Immature natural killer cell (primary cell): ENCODE data around the gene PEX12. TPM values are rescaled to one million over a fixed set of nuclear protein-coding genes. Genes with fewer than 3 reads are reported as not detected.
A peak's percentile ranks its signal among the peaks of the same experiment; 100 is the strongest.
"Not testable (repeated sequence)": the region's sequence is repeated elsewhere in the genome, so short reads cannot be mapped to it uniquely, and the experiment has no call there.

Experiments used
- DNase-seq, 3 donors: peaks; one replicate each; pipeline ENCODE4 v3.0.0; 2022; ENCODE audit warnings: mixed read lengths in 1 of 3
- H3K27ac Mint-ChIP-seq, 6 donors: one replicate each; pipeline ENCODE4 v1.8.0; 2020; ENCODE audit warnings: mixed read lengths in 6 of 6, mild to moderate bottlenecking in 5 of 6, inconsistent platforms in 4 of 6, moderate library complexity in 3 of 6
- H3K27me3 Mint-ChIP-seq, 3 donors: one replicate each; pipeline ENCODE4 v1.8.0; 2020 to 2021; ENCODE audit warnings: low read depth in 3 of 3, mild to moderate bottlenecking in 3 of 3, mixed read lengths in 3 of 3, moderate library complexity in 3 of 3, inconsistent platforms in 1 of 3
- H3K36me3 Mint-ChIP-seq, 3 donors: one replicate each; pipeline ENCODE4 v1.8.0; 2020; ENCODE audit warnings: mixed read lengths in 3 of 3, inconsistent platforms in 2 of 3, mild to moderate bottlenecking in 2 of 3
- H3K4me1 Mint-ChIP-seq, 2 donors: one replicate each; pipeline ENCODE4 v1.8.0; 2020; ENCODE audit warnings: inconsistent platforms in 2 of 2, mild to moderate bottlenecking in 2 of 2, mixed read lengths in 2 of 2, moderate library complexity in 1 of 2
- H3K4me3 Mint-ChIP-seq, 5 donors: one replicate each; pipeline ENCODE4 v1.8.0; 2020; ENCODE audit warnings: mild to moderate bottlenecking in 5 of 5, mixed read lengths in 5 of 5, inconsistent platforms in 3 of 5, moderate library complexity in 3 of 5
- H3K9me3 Mint-ChIP-seq, 6 donors: one replicate each; pipeline ENCODE4 v1.8.0; 2020; ENCODE audit warnings: mild to moderate bottlenecking in 6 of 6, mixed read lengths in 6 of 6, inconsistent platforms in 4 of 6, moderate library complexity in 3 of 6
- polyA plus RNA-seq, 3 donors: library from polyadenylated mRNA; unstranded; fragments of 300-500 nt; fragmentation: Illumina TruSeq; gene quantifications; one replicate each; pipeline ENCODE4 v1.2.3, GENCODE V29; 2021

The PEX12 gene
- polyA plus RNA-seq, 3 donors from 2014 or later: 1.7 to 2.0 TPM; not detected in 1

- peaks cover 28 to 41% (median 30%) of the 10 kb centered on the region in 3 donors for H3K36me3 Mint-ChIP-seq
- peaks cover 0 to 26% of the 10 kb centered on the region in 2 donors for H3K4me1 Mint-ChIP-seq
- H3K9me3 Mint-ChIP-seq: no peaks in the 10 kb centered on the region
- H3K27me3 Mint-ChIP-seq: peaks cover 0 to 1% (median 0%) of the 10 kb centered on the region in 3 donors
- H3K4me3 Mint-ChIP-seq: no peak overlapping the region
- no peak overlapping the region for H3K27ac Mint-ChIP-seq
- no peak for DNase-seq
Measured at GRCh38 chr17:35596530-35597233, 18.3 kb upstream of the PEX12 start.

GRCh38 chr17:35596072-35596471 is 17.7 kb upstream of the PEX12 start:
- Mint-ChIP-seq H3K27ac (no peak overlapping the region), H3K36me3 (peaks cover 28 to 39% (median 28%) of the 10 kb centered on the region in 3 donors), H3K4me1 (peaks cover 0 to 26% of the 10 kb centered on the region in 2 donors), H3K27me3 (peaks cover 0 to 1% (median 0%) of the 10 kb centered on the region in 3 donors), H3K9me3 (no peaks in the 10 kb centered on the region), H3K4me3 (no peak overlapping the region)
- DNase-seq: no peak

DNA sequence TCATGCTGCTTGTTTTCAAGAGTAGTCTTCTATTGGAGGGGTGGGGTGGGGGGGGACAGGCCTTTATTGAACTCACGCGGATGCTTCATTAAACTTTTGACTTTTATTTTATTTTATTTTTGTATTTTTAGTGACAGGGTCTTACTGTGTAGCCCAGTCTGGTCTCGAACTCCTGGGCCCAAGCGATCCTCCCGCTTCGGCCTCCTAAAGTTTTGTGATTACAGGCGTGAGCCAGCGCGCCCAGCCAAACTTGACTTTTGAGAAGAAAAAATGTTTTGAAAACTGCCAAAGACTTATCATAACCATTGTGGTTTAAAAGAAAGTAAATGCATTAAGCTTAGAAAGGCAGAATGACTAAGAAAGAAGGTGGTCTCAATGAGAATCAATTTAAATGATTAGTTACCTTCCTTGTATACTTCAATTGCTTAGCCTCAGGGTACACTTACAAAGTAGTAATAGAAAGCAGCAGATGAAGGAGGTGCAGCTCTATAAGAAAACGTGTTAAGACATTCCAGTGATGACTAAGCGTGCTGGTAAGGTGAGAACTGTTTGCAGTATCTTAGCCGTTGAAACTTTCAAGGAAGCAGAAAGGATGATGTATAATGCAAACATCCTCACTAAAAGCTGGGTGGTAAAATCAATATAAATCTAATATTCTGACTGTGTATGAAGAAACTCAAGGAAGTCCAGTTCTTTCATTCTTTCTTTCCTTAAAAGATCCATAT is 10.0 kb upstream of the PEX12 start:
- Mint-ChIP-seq H3K4me3 (peak overlapping the region; percentile 94 to 99 (median 97)), H3K9me3 (no peaks in the 10 kb centered on the region), H3K4me1 (peaks cover 34 to 50% of the 10 kb centered on the region in 2 donors), H3K36me3 (no peaks in the 10 kb centered on the region), H3K27me3 (peaks cover 12 to 14% (median 13%) of the 10 kb centered on the region in 3 donors), H3K27ac (peak overlapping the region; percentile 95 to 99 (median 98))
- DNase-seq: no peak

DNA sequence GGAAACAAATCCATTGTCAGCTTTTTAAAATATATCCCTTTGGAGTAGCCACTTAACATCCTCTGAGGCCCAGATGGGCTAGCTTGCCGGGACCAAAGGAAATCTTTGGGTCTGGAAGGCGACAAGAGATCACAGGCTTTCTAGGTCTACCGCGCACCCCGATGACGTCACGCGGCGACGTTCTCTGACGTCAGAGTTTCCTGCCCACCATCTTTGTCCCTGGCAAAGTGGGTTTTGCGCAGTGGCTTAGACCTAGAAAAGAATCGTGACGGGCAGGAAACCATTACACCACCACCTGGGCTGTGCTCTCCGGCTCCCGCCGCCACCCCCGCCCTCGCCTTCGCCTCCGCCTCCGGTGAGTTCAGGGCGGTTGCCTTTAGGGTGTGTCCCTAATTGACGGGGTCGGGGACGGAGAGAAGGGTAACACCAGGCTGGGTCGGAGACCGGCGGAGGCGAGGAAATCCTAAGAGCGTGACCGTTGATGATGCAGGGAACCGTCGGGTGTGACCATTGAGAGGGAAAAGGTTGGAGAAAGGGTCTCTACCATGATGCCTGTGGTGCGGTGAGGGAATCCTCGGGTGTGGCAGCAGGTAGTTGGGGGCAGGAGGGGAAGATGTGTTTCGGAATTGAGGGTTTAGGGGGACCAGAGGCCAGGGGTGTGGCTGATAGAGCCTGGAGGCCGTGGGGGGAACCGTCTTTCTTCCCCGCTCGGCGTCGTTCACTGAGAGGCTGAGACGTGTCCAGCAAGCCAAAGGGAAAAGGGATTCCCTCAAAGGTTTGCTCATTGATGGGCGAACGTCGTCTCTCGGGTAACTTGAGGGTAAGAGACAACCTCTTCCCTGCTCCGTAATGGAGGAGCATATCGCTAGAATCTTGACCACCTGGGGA is 8.9 kb upstream of the PEX12 start, which contains the start of gene AP2B1:
AP2B1 (plus strand) TSS at position 249 of the 888 bp plus-strand sequence. CDS start 6,709 bp downstream, outside the sequence.
- Mint-ChIP-seq H3K36me3 (no peaks in the 10 kb centered on the region), H3K4me3 (peak within 1 kb of the TSS; percentile 94 to 99 (median 97)), H3K9me3 (no peaks in the 10 kb centered on the region), H3K27ac (peak within 1 kb of the TSS; percentile 95 to 99 (median 98)), H3K27me3 (peaks cover 12 to 14% (median 14%) of the 10 kb centered on the region in 3 donors), H3K4me1 (peaks cover 34 to 45% of the 10 kb centered on the region in 2 donors)
- DNase-seq: peak; percentile 98

GRCh38 chr17:35586569-35587073 is 8.2 kb upstream of the PEX12 start:
- H3K27ac Mint-ChIP-seq: peak overlapping the region; percentile 95 to 99 (median 98)
- no peaks in the 10 kb centered on the region for H3K36me3 Mint-ChIP-seq
- H3K4me1 Mint-ChIP-seq: peaks cover 34 to 45% of the 10 kb centered on the region in 2 donors
- H3K27me3 Mint-ChIP-seq: peaks cover 12 to 14% (median 14%) of the 10 kb centered on the region in 3 donors
- H3K9me3 Mint-ChIP-seq: no peaks in the 10 kb centered on the region
- H3K4me3 Mint-ChIP-seq: peak overlapping the region; percentile 94 to 99 (median 97)
- DNase-seq: no peak

DNA sequence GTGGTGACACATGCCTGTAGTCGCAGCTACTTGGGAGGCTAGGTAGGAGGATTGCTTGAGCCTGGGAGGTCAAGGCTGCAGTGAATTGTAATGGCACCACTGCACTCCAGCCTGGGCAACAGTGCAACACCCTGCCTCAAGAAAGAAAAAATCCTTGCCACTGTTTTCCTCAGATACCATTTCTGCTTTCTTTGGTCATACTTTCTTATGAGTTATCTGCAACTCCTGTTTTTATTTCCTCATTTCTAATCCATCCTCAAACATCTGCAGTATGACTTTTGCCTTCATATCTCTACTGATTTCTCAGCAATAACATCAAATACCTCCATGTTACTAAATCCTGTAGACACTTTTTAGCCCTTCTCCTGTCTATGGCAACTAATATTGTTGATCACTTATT is 5.7 kb upstream of the PEX12 start:
- H3K4me3 Mint-ChIP-seq: no peak overlapping the region

GRCh38 chr17:35578929-35579432 is 610 bp upstream of the PEX12 start:
- H3K36me3 Mint-ChIP-seq: no peaks in the 10 kb centered on the region
- no peaks in the 10 kb centered on the region for H3K9me3 Mint-ChIP-seq
- peaks cover 22 to 26% of the 10 kb centered on the region in 2 donors for H3K4me1 Mint-ChIP-seq
- H3K27me3 Mint-ChIP-seq: peaks cover 0 to 10% (median 1%) of the 10 kb centered on the region in 3 donors
- peak overlapping the region; percentile 98 to 100 (median 99) for H3K27ac Mint-ChIP-seq
- peak overlapping the region; percentile 89 to 99 (median 97) for H3K4me3 Mint-ChIP-seq
- no peak for DNase-seq

More for the DNA sequence above, 5.7 kb upstream of the PEX12 start:
- Mint-ChIP-seq H3K27me3 (peaks cover 12 to 14% (median 14%) of the 10 kb centered on the region in 3 donors), H3K4me1 (peaks cover 30 to 32% of the 10 kb centered on the region in 2 donors), H3K36me3 (no peaks in the 10 kb centered on the region), H3K9me3 (no peaks in the 10 kb centered on the region), H3K27ac (no peak overlapping the region)
- DNase-seq: no peak

- Mint-ChIP-seq H3K27me3 (peaks cover 0 to 8% (median 0%) of the 10 kb centered on the region in 3 donors), H3K9me3 (no peaks in the 10 kb centered on the region), H3K4me1 (peaks cover 22 to 26% of the 10 kb centered on the region in 2 donors), H3K36me3 (no peaks in the 10 kb centered on the region), H3K27ac (peak overlapping the region; percentile 98 to 100 (median 99)), H3K4me3 (peak overlapping the region; percentile 89 to 99 (median 97))
- peak in 1 of 3 donors; percentile 26 for DNase-seq
Measured at GRCh38 chr17:35577830-35578196, 558 bp downstream of the PEX12 start.

DNA sequence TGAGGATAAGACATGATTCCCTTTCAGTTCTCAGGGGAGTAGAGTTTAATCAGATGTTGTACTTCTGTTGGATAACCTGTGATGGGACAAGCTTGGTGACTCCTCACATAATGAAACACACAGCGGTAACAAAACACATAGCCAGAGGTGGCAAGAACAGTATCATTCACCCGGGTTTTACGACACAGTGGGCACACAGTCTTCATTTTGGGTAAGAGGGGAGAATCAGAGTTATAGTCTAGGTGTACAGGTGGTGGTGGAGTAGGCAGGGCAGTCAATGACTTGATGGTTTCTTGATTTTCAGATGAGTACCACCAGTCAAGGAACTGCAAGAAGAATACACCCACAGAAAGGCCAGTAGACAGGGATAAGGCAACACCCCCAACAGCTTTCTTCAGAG is 2.6 kb downstream of the PEX12 start:
- H3K27ac Mint-ChIP-seq: peak overlapping the region in 5 of 6 donors; percentile 10 to 82 (median 31)
- H3K36me3 Mint-ChIP-seq: no peaks in the 10 kb centered on the region
- DNase-seq: no peak
- H3K27me3 Mint-ChIP-seq: peaks cover 0 to 8% (median 0%) of the 10 kb centered on the region in 3 donors
- H3K9me3 Mint-ChIP-seq: no peaks in the 10 kb centered on the region
- H3K4me3 Mint-ChIP-seq: peak overlapping the region in 1 of 5 donors; percentile 10
- peaks cover 24 to 28% of the 10 kb centered on the region in 2 donors for H3K4me1 Mint-ChIP-seq

DNA sequence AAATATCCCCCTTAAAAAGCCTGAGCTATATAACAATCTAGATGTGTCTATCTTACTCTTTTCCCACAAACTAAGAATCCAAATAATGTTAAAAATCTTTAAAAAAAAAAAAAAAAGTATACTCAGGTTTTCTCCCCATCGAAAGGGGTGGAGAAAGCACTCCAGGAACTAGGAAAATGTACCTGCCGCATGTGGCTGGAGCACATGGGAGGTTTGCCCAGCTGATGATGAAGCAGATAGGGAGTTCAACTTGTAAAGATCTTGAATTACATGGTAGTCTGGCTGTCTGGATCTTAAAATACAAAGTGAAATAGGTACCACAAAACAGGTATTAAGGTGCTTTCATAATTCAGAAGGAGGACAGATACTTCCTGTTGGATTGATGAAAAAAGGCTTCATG is 9.0 kb downstream of the PEX12 start:
- peak overlapping the region in 2 of 6 donors; percentile 67 to 74 for H3K27ac Mint-ChIP-seq
- peaks cover 27 to 43% of the 10 kb centered on the region in 2 donors for H3K4me1 Mint-ChIP-seq
- H3K27me3 Mint-ChIP-seq: peaks cover 3 to 5% (median 5%) of the 10 kb centered on the region in 3 donors
- no peak for DNase-seq
- H3K9me3 Mint-ChIP-seq: no peaks in the 10 kb centered on the region
- no peaks in the 10 kb centered on the region for H3K36me3 Mint-ChIP-seq
- peak overlapping the region; percentile 44 to 96 (median 76) for H3K4me3 Mint-ChIP-seq

GRCh38 chr17:35568561-35568960 is 9.8 kb downstream of the PEX12 start:
- H3K27ac Mint-ChIP-seq: peak overlapping the region; percentile 90 to 98 (median 95)
- no peaks in the 10 kb centered on the region for H3K36me3 Mint-ChIP-seq
- H3K27me3 Mint-ChIP-seq: peaks cover 3 to 7% (median 5%) of the 10 kb centered on the region in 3 donors
- no peaks in the 10 kb centered on the region for H3K9me3 Mint-ChIP-seq
- peak in 1 of 3 donors; percentile 14 for DNase-seq
- peaks cover 27 to 43% of the 10 kb centered on the region in 2 donors for H3K4me1 Mint-ChIP-seq
- peak overlapping the region; percentile 87 to 97 (median 90) for H3K4me3 Mint-ChIP-seq

- Mint-ChIP-seq H3K4me3 (peak overlapping the region; percentile 74 to 97 (median 87)), H3K27me3 (peaks cover 5 to 7% (median 5%) of the 10 kb centered on the region in 3 donors), H3K36me3 (no peaks in the 10 kb centered on the region), H3K9me3 (no peaks in the 10 kb centered on the region), H3K4me1 (peaks cover 25 to 43% of the 10 kb centered on the region in 2 donors), H3K27ac (peak overlapping the region in 5 of 6 donors; percentile 31 to 95 (median 93))
- DNase-seq: no peak
Measured at GRCh38 chr17:35566968-35567367, 11.4 kb downstream of the PEX12 start.

DNA sequence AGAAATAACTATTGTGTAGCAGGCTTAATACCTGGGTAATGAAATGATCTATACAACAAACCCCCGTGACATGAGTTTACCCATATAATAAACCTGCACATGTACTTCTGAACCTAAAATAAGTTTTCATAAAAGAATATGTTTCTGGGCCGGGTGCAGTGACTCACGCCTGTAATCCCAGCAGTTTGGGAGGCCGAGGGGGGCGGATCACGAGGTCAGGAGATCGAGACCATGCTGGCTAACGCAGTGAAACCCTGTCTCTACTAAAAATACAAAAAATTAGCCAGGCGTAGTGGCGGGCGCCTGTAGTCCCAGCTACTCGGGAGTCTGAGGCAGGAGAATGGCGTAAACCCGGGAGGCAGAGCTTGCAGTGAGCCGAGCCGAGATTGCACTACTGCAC is 15.2 kb downstream of the PEX12 start:
- DNase-seq, H3K36me3 Mint-ChIP-seq, H3K9me3 Mint-ChIP-seq, H3K27ac Mint-ChIP-seq, H3K4me3 Mint-ChIP-seq: not testable (repeated sequence)
- Mint-ChIP-seq H3K27me3 (peaks cover 5 to 15% (median 11%) of the 10 kb centered on the region in 3 donors), H3K4me1 (peaks cover 8 to 16% of the 10 kb centered on the region in 2 donors)
